Kidney (tissue), 14 donors: Measurements from ENCODE around the gene TEAD1. TPM values are rescaled to one million over a fixed set of nuclear protein-coding genes. Genes with fewer than 3 reads are reported as not detected.

Source experiments
- DNase-seq, 5 donors: peaks; one replicate each; pipeline ENCODE4 v3.0.0-alpha.2; 2013 to 2020
- FAIRE-seq: peaks from 2 replicates; lab custom pipeline; 2012; peaks lifted over from hg19 to GRCh38; lab: Jason Lieb, UNC
- H3K27ac ChIP-seq, 2 donors: one replicate each; pipeline ENCODE4 v1.7.0; 2013; ENCODE audit warnings: low read depth in 2 of 2, low read length in 2 of 2, inconsistent platforms in 1 of 2
- H3K27me3 ChIP-seq: one replicate; pipeline ENCODE4 v1.7.1; 2013; ENCODE audit warnings: low read length, inconsistent platforms; ENCODE audit not compliant: control insufficient read depth, insufficient read depth
- H3K36me3 ChIP-seq, 3 donors: one replicate each; pipeline versions ENCODE4 v1.7.0 to v1.7.1; 2013; ENCODE audit warnings: low read length in 3 of 3, control low read depth in 1 of 3, inconsistent platforms in 1 of 3; ENCODE audit not compliant: insufficient read depth in 3 of 3, control insufficient read depth in 2 of 3
- H3K4me1 ChIP-seq, 3 donors: one replicate each; pipeline versions ENCODE4 v1.7.0 to v1.7.1; 2013; ENCODE audit warnings: low read length in 3 of 3, inconsistent platforms in 1 of 3, low read depth in 1 of 3; ENCODE audit not compliant: control insufficient read depth in 2 of 3, insufficient read depth in 2 of 3
- H3K4me3 ChIP-seq, 3 donors: one replicate each; pipeline versions ENCODE4 v1.7.0 to v1.8.1; 2013; ENCODE audit warnings: low read length in 3 of 3, control low read depth in 1 of 3, inconsistent platforms in 1 of 3
- H3K9ac ChIP-seq, 3 donors: one replicate each; pipeline versions ENCODE4 v1.7.0 to v1.7.1; 2013; ENCODE audit warnings: low read length in 3 of 3, control low read depth in 1 of 3, inconsistent platforms in 1 of 3
- H3K9me3 ChIP-seq, 3 donors: one replicate each; pipeline versions ENCODE4 v1.7.0 to v1.7.1; 2013; ENCODE audit warnings: low read length in 3 of 3, control low read depth in 1 of 3, inconsistent platforms in 1 of 3; ENCODE audit not compliant: control insufficient read depth in 2 of 3, insufficient read depth in 1 of 3
- intact Hi-C: fragments of 100-400 bp; cut with DNase I; formaldehyde crosslinking; loops from one replicate; pipeline ENCODE4 v1.11.1; 2022
- polyA plus RNA-seq: library from polyadenylated mRNA; stranded (reverse); fragments of 350-450 nt; fragmentation: Illumina TruSeq; extraction: RNeasy Lipid Tissue Mini Kit (QIAGEN cat#74804); gene quantifications from one replicate; pipeline ENCODE4 v1.2.3, GENCODE V29; 2014; ENCODE audit warnings: low read depth, low replicate concordance; ENCODE audit not compliant: insufficient read depth
- total RNA-seq: library from RNA; stranded (reverse); fragmentation: NEBNext Ultra II Directional; extraction: Animal tissue kit (Norgen Biotek cat#: 25700); gene quantifications from one replicate; pipeline ENCODE4 v1.2.1, GENCODE V29; 2021
- TF ChIP-seq, protein P1 (sequence below): IDR thresholded peaks from 3 replicates; pipeline ENCODE4 v1.5.1; 2012; ENCODE audit warnings: mild to moderate bottlenecking, moderate library complexity, borderline replicate concordance; ENCODE audit not compliant: insufficient read depth; ENCODE audit errors: extremely low read depth
- donor health status: control.
- donor health status: control.
- donor health status: control.
- donor health status: control.
- donor health status: control.
- donor health status: DM: yes; HTN: yes; CAD: no.
- donor health status: Normal renal cell carcinoma (clear cell type).

Gene TEAD1
- total and polyA plus RNA-seq, 2 donors from 2014 or later, result 7.6 to 77.2 TPM

DNA sequence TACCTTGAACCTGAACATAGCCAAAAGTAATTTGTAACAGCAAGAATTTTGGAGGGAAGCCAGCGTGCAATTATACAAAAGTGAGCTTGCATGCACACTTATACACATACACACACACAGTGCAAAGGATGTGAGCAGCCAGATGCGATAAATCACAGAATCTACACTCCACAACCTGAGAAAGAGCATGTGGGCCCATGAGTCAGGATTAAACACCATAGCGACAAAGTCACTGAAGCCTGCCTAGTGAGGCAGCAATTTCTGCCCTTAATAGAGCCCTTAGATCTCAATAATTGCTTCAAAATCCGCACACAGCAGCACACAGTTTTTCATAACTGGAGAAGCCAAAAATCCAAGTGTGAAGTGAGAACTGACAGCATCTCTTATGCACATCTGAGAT is 42.6 kb upstream of the TEAD1 start:
- intact Hi-C loops, result no loop called here
- TF ChIP-seq, protein P1, sequence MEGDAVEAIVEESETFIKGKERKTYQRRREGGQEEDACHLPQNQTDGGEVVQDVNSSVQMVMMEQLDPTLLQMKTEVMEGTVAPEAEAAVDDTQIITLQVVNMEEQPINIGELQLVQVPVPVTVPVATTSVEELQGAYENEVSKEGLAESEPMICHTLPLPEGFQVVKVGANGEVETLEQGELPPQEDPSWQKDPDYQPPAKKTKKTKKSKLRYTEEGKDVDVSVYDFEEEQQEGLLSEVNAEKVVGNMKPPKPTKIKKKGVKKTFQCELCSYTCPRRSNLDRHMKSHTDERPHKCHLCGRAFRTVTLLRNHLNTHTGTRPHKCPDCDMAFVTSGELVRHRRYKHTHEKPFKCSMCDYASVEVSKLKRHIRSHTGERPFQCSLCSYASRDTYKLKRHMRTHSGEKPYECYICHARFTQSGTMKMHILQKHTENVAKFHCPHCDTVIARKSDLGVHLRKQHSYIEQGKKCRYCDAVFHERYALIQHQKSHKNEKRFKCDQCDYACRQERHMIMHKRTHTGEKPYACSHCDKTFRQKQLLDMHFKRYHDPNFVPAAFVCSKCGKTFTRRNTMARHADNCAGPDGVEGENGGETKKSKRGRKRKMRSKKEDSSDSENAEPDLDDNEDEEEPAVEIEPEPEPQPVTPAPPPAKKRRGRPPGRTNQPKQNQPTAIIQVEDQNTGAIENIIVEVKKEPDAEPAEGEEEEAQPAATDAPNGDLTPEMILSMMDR, result no peak
- peak in 1 of 5 donors; percentile 4 for DNase-seq
- Histone ChIP-seq H3K36me3 (no peaks in the 10 kb centered on the region), H3K9ac (no peak overlapping the region), H3K4me3 (no peak overlapping the region), H3K27me3 (no peaks in the 10 kb centered on the region), H3K27ac (no peak overlapping the region), H3K9me3 (no peaks in the 10 kb centered on the region), H3K4me1 (no peaks in the 10 kb centered on the region)
- no peak for FAIRE-seq

DNA sequence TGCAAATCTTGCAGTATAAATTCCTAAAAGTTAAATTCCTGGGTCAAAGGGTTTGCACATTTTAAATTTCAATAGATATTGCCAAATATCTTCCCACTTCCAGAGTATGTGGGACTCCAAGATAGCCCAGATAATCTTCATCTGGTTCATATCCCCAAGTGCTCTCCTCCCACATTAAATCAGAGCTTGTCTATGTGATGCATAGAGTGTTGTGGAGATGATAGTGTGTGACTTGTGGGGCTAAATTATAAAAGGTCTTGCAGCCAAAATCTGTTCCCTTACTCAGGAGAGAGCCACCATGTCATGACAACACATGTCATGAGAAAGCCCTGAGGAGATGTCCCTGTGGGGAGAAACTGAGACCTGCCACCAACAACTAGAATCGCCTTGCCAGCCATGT is 39.9 kb upstream of the TEAD1 start:
- no peak for DNase-seq
- no peak overlapping the region for H3K4me3 ChIP-seq
- no peaks in the 10 kb centered on the region for H3K4me1 ChIP-seq
- no peak for FAIRE-seq
- TF ChIP-seq, protein P1, result no peak
- intact Hi-C loops, result no loop called here
- H3K27me3 ChIP-seq, result no peaks in the 10 kb centered on the region
- H3K27ac ChIP-seq, result no peak overlapping the region
- no peaks in the 10 kb centered on the region for H3K36me3 ChIP-seq
- no peaks in the 10 kb centered on the region for H3K9me3 ChIP-seq
- H3K9ac ChIP-seq, result no peak overlapping the region

DNA sequence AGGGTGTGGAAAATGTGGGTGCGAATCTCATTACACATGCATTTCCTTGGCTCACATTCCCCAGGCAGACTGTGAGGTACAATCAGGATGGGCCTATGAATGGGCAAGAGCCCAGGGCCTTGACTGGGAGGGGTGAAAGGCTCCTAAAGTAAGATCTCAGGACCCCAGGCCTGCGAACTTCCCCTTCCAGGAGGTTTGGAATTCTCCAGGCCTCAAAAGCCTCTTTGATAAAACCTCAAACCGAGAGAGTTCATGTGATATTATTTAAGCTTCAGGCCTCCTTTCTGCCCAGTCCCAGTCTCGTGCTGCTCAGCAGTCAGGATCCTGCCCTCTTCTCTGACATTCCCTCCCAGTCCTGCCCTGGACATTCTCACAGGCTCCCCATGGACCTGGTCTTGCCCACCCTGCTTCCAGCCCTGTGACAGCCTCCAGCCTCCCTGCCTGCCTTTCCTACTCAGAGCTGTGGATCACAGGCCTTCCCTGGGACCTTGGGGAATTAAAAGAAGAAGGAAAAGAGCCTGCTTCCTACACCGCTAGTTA is 37.3 kb upstream of the TEAD1 start:
- Histone ChIP-seq H3K9ac (no peak overlapping the region), H3K27me3 (no peaks in the 10 kb centered on the region), H3K4me1 (no peaks in the 10 kb centered on the region), H3K4me3 (no peak overlapping the region), H3K9me3 (no peaks in the 10 kb centered on the region), H3K36me3 (no peaks in the 10 kb centered on the region), H3K27ac (no peak overlapping the region)
- intact Hi-C loops, result no loop called here
- no peak for FAIRE-seq
- no peak for DNase-seq
- TF ChIP-seq, protein P1, result no peak

DNA sequence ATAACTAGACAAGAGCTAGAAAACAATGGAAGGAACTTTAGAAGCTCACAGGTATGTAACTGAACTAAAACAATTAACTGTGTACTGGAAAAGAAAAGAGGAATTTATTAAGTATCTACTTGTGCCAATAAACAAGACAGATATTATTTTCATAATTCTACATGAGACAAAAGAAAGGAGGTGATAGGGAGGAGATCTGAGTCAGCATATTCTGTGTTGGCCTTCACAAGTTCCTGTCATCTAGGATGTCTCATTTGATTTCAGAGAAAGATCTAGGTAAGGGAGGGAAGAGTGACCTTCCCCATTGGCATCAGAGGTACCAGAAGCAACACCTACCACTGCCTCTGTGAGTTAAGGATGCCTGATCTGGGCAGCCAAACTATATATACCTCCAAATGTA is 34.8 kb upstream of the TEAD1 start:
- no peaks in the 10 kb centered on the region for H3K36me3 ChIP-seq
- no peaks in the 10 kb centered on the region for H3K9me3 ChIP-seq
- H3K27me3 ChIP-seq, result no peaks in the 10 kb centered on the region
- no peak overlapping the region for H3K4me3 ChIP-seq
- no peaks in the 10 kb centered on the region for H3K4me1 ChIP-seq
- TF ChIP-seq, protein P1, result no peak
- no peak overlapping the region for H3K27ac ChIP-seq
- intact Hi-C loops, result no loop called here
- DNase-seq (no peak), FAIRE-seq (no peak)
- H3K9ac ChIP-seq, result no peak overlapping the region
